ENCODE results near the gene ZNF70. TPM values are rescaled to one million over a fixed set of nuclear protein-coding genes. Genes with fewer than 3 reads are reported as not detected.

ZNF70 gene
- total RNA-seq, 4 donors from 2014 or later, result 3.1 to 6.5 (median 5.4) TPM

DNA sequence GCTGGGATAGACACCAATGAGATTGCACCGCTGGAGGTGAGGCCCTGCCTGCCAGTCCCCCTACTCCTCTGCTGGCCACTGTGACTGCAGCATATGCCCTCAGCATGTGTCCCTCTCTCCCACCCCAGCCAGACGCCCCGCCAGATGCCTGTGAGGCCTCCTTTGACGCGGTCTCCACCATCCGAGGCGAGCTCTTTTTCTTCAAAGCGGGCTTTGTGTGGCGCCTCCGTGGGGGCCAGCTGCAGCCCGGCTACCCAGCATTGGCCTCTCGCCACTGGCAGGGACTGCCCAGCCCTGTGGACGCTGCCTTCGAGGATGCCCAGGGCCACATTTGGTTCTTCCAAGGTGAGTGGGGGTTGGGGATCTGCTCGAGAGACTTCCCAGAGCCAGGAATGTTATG lies 30.2 kb upstream of the ZNF70 start:
- H3K27me3 ChIP-seq, result no peaks in the 10 kb centered on the region
- H3K4me1 ChIP-seq, result peaks cover 8 to 40% (median 33%) of the 10 kb centered on the region in 4 donors
- peaks cover 0 to 19% (median 1%) of the 10 kb centered on the region in 4 donors for H3K36me3 ChIP-seq
- no peak for TF ChIP-seq EP300 (IDR thresholded peaks at IDR 0.05)
- WGBS, result 84% methylated on average over 11 of the region's 15 CpGs
- H3K9me3 ChIP-seq, result no peaks in the 10 kb centered on the region
- intact Hi-C loops (cut with DNase I), result no loop called here
- H3K27ac ChIP-seq (replicated peaks in 1 of 4), result no peak overlapping the region
- no peak for DNase-seq (ENCODE audit: extremely low spot score)
- no peak overlapping the region for H3K4me3 ChIP-seq

- intact Hi-C loops (cut with DNase I), result no loop called here
- no peak overlapping the region for H3K27ac ChIP-seq (replicated peaks in 1 of 4)
- peaks cover 9 to 32% (median 30%) of the 10 kb centered on the region in 4 donors for H3K4me1 ChIP-seq
- TF ChIP-seq POLR2AphosphoS5 (IDR thresholded peaks at IDR 0.05) (no peak), POLR2A (IDR thresholded peaks at IDR 0.05; ENCODE audit: low read depth) (no peak), EP300 (IDR thresholded peaks at IDR 0.05) (no peak)
- TF ChIP-seq, protein P1, sequence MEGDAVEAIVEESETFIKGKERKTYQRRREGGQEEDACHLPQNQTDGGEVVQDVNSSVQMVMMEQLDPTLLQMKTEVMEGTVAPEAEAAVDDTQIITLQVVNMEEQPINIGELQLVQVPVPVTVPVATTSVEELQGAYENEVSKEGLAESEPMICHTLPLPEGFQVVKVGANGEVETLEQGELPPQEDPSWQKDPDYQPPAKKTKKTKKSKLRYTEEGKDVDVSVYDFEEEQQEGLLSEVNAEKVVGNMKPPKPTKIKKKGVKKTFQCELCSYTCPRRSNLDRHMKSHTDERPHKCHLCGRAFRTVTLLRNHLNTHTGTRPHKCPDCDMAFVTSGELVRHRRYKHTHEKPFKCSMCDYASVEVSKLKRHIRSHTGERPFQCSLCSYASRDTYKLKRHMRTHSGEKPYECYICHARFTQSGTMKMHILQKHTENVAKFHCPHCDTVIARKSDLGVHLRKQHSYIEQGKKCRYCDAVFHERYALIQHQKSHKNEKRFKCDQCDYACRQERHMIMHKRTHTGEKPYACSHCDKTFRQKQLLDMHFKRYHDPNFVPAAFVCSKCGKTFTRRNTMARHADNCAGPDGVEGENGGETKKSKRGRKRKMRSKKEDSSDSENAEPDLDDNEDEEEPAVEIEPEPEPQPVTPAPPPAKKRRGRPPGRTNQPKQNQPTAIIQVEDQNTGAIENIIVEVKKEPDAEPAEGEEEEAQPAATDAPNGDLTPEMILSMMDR (IDR thresholded peaks at IDR 0.05), result no peak
- H3K27me3 ChIP-seq, result no peaks in the 10 kb centered on the region
- WGBS, result 95% methylated on average over 16 of the region's 20 CpGs
- H3K4me3 ChIP-seq, result no peak overlapping the region
- peaks cover 0 to 19% (median 1%) of the 10 kb centered on the region in 4 donors for H3K36me3 ChIP-seq
- H3K9me3 ChIP-seq, result no peaks in the 10 kb centered on the region
- no peak for DNase-seq (ENCODE audit: extremely low spot score)
Observed at GRCh38 chr22:23780146-23780748, 29.3 kb upstream of the ZNF70 start.

DNA sequence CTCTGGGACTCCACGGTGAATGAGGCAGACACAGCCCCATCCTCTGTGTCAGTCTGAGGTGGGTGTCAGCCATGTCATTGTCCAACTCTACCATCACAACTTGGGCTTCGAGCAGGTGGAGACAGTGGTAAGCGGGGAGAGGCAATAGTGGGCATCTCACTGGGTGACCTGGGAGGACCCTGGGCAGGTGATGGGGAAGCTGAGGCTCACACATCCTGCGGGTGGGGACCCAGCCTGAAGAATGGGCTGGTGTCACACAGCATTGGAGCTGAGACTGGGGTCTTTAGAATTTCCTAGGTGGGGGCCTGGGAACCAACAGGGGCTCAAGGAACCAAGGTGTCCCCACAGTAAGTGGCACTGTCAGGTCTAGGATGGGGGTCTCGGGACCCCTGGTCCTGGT lies 28.8 kb upstream of the ZNF70 start:
- Histone ChIP-seq H3K36me3 (peaks cover 0 to 19% (median 1%) of the 10 kb centered on the region in 4 donors), H3K4me3 (no peak overlapping the region), H3K9me3 (no peaks in the 10 kb centered on the region), H3K27ac (replicated peaks in 1 of 4) (no peak overlapping the region), H3K4me1 (peaks cover 14 to 37% (median 34%) of the 10 kb centered on the region in 4 donors), H3K27me3 (no peaks in the 10 kb centered on the region)
- TF ChIP-seq POLR2A (IDR thresholded peaks at IDR 0.05; ENCODE audit: low read depth) (no peak), EP300 (IDR thresholded peaks at IDR 0.05) (no peak), POLR2AphosphoS5 (IDR thresholded peaks at IDR 0.05) (no peak)
- TF ChIP-seq, protein P1 (IDR thresholded peaks at IDR 0.05), result no peak
- WGBS, result 94% methylated on average over 5 of the region's 5 CpGs
- DNase-seq (ENCODE audit: extremely low spot score), result no peak
- intact Hi-C loops (cut with DNase I), result no loop called here

DNA sequence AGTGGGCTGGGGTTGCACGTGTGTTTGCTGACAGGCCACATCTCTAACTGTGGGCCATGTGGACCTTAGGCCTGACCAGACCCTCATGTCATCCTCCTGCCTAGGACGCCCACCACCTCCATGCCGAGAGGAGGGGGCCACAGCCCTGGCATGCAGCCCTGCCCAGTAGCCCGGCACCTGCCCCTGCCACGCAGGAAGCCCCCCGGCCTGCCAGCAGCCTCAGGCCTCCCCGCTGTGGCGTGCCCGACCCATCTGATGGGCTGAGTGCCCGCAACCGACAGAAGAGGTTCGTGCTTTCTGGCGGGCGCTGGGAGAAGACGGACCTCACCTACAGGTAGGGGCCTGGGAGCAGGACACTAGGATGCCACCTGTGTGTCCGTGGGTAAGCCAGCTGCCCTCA lies 28.2 kb upstream of the ZNF70 start:
- 73% methylated on average over 5 of the region's 16 CpGs for WGBS
- H3K27ac ChIP-seq (replicated peaks in 1 of 4), result no peak overlapping the region
- no peaks in the 10 kb centered on the region for H3K9me3 ChIP-seq
- intact Hi-C loops (cut with DNase I), result no loop called here
- H3K27me3 ChIP-seq, result no peaks in the 10 kb centered on the region
- H3K4me3 ChIP-seq, result no peak overlapping the region
- H3K4me1 ChIP-seq, result peaks cover 21 to 44% (median 41%) of the 10 kb centered on the region in 4 donors
- peaks cover 0 to 19% (median 1%) of the 10 kb centered on the region in 4 donors for H3K36me3 ChIP-seq
- no peak for TF ChIP-seq POLR2A (IDR thresholded peaks at IDR 0.05; ENCODE audit: low read depth)
- no peak for TF ChIP-seq POLR2AphosphoS5 (IDR thresholded peaks at IDR 0.05)
- TF ChIP-seq EP300 (IDR thresholded peaks at IDR 0.05), result no peak
- TF ChIP-seq, protein P1 (IDR thresholded peaks at IDR 0.05), result no peak
- DNase-seq (ENCODE audit: extremely low spot score), result no peak

DNA sequence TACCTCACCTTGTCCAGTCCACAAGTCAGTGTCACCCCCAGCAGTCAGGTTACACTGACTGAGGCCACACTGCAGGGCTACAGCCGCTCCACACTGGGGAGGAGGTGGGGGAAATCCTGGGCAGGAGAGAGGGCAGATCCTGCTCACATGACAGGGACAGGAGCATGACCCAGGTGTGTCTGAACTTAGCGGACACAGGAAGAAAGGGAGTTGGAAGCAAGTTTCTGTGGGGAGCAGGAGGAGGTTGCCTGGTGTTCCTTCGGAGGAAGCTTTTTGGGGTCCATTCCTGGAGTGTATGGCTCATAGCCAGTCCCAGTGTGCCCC lies 27.6 kb upstream of the ZNF70 start:
- WGBS, result 70% methylated on average over 3 of the region's 3 CpGs
- TF ChIP-seq, protein P1 (IDR thresholded peaks at IDR 0.05), result no peak
- no peak for TF ChIP-seq POLR2AphosphoS5 (IDR thresholded peaks at IDR 0.05)
- TF ChIP-seq EP300 (IDR thresholded peaks at IDR 0.05), result no peak
- TF ChIP-seq POLR2A (IDR thresholded peaks at IDR 0.05; ENCODE audit: low read depth), result no peak
- no peaks in the 10 kb centered on the region for H3K9me3 ChIP-seq
- DNase-seq (ENCODE audit: extremely low spot score), result no peak
- peaks cover 26 to 49% (median 46%) of the 10 kb centered on the region in 4 donors for H3K4me1 ChIP-seq
- peaks cover 0 to 18% (median 1%) of the 10 kb centered on the region in 4 donors for H3K36me3 ChIP-seq
- no peak overlapping the region for H3K27ac ChIP-seq (replicated peaks in 1 of 4)
- no peak overlapping the region for H3K4me3 ChIP-seq
- no peaks in the 10 kb centered on the region for H3K27me3 ChIP-seq
- intact Hi-C loops (cut with DNase I), result no loop called here
